Choroid plexus epithelial cell (primary cell): ENCODE measurements around the gene C1orf35.

ENCODE experiments used
- DNase-seq: peaks from one replicate; pipeline ENCODE4 v3.0.0-alpha.2; 2010; ENCODE audit warnings: low read depth
- H3K4me3 ChIP-seq: 2 replicates; pipeline ENCODE4 v1.5.1; 2011; ENCODE audit warnings: low read depth, mild to moderate bottlenecking, control low read depth, low read length, moderate library complexity
- TF ChIP-seq, protein P1 (sequence below): conservative IDR thresholded peaks from 2 replicates; pipeline ENCODE4 v1.5.1; 2011; ENCODE audit warnings: low read depth, mild to moderate bottlenecking, control low read depth, inconsistent platforms, low read length, moderate library complexity

The C1orf35 gene

DNA sequence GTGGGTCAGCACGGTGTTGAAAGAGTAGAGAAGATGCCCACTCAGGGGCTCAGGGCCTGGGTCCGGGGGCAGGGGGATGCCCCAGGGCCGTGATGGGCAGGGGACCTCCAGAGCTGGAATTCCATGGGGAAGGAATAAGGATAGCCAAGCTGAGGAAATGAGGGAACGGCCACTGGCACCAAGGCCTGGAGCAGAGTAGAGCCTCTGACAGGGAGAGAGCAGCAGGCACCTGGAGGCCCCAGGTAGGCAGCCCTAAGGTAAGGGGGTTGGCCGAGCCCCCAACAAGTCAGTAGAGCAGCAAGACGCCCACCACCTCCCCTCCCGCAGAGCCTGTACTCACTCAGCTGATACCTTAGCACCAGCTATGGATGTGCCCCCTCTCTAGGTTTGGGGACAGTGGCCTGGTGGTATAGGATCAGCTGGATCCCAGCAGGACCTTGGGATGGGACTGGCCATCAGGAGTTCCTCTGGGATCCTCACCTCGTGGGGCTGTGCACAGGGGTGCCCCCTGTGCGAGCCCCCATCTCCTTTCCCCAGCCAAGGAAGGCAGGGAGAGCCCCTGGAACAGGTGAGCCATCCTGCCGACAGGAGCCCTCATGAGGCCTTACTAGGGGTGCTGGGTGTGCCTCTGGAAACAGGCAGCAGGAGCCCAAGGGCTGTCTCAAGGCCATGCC lies 41.6 kb downstream of the C1orf35 start:
- TF ChIP-seq, protein P1, sequence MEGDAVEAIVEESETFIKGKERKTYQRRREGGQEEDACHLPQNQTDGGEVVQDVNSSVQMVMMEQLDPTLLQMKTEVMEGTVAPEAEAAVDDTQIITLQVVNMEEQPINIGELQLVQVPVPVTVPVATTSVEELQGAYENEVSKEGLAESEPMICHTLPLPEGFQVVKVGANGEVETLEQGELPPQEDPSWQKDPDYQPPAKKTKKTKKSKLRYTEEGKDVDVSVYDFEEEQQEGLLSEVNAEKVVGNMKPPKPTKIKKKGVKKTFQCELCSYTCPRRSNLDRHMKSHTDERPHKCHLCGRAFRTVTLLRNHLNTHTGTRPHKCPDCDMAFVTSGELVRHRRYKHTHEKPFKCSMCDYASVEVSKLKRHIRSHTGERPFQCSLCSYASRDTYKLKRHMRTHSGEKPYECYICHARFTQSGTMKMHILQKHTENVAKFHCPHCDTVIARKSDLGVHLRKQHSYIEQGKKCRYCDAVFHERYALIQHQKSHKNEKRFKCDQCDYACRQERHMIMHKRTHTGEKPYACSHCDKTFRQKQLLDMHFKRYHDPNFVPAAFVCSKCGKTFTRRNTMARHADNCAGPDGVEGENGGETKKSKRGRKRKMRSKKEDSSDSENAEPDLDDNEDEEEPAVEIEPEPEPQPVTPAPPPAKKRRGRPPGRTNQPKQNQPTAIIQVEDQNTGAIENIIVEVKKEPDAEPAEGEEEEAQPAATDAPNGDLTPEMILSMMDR, result no peak
- H3K4me3 ChIP-seq, result no peak overlapping the region
- no peak for DNase-seq

DNA sequence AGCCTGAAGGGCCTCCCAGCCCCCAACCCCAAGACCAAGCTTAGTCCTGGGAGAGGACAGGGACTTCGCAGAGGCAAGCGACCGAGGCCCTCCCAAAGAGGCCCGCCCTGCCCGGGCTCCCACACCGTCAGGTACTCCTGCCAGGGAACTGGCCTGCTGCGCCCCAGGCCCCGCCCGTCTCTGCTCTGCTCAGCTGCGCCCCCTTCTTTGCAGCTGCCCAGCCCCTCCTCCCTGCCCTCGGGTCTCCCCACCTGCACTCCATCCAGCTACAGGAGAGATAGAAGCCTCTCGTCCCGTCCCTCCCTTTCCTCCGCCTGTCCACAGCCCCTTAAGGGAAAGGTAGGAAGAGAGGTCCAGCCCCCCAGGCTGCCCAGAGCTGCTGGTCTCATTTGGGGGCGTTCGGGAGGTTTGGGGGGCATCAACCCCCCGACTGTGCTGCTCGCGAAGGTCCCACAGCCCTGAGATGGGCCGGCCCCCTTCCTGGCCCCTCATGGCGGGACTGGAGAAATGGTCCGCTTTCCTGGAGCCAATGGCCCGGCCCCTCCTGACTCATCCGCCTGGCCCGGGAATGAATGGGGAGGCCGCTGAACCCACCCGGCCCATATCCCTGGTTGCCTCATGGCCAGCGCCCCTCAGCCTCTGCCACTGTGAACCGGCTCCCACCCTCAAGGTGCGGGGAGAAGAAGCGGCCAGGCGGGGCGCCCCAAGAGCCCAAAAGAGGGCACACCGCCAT lies 42.5 kb downstream of the C1orf35 start:
- no peak overlapping the region for H3K4me3 ChIP-seq
- TF ChIP-seq, protein P1, result no peak
- DNase-seq, result no peak

DNA sequence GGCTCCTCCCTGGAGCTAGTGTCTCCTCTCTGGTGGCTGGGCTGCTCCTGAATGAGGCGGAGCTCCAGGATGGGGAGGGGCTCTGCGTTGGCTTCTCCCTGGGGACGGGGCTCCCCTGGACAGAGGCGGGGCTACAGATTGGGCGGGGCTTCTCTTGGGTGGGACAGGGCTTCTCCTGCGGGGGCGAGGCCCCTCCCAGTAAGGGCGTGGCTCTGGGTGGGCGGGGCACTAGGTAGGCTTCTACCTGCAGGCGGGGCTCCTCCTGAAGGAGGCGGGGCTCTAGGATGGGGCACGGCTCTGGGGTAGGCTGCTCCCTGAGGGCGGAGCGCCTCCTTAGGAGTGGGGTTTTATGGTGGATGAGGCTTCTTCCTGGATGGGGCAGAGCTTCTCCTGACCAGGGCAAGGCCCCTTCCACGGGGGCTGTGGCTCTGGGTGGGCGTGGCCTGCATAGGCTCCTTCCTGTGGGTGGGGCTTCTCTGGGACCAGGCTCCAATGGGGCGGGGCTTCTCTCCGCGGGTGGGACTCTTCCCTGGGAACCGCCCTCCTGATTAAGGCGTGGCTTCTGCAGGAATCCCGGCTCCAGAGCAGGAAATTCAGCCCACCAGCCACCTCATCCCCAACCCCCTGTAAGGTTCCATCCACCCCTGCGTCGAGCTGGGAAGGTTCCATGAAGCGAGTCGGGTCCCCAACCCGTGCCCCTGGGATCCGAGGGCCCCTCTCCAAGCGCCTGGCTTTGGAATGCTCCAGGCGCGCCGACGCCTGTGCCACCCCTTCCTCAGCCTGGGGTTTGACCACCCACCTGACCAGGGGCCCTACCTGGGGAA lies 43.3 kb downstream of the C1orf35 start:
- H3K4me3 ChIP-seq, result no peak overlapping the region
- no peak for DNase-seq
- TF ChIP-seq, protein P1, result no peak

DNA sequence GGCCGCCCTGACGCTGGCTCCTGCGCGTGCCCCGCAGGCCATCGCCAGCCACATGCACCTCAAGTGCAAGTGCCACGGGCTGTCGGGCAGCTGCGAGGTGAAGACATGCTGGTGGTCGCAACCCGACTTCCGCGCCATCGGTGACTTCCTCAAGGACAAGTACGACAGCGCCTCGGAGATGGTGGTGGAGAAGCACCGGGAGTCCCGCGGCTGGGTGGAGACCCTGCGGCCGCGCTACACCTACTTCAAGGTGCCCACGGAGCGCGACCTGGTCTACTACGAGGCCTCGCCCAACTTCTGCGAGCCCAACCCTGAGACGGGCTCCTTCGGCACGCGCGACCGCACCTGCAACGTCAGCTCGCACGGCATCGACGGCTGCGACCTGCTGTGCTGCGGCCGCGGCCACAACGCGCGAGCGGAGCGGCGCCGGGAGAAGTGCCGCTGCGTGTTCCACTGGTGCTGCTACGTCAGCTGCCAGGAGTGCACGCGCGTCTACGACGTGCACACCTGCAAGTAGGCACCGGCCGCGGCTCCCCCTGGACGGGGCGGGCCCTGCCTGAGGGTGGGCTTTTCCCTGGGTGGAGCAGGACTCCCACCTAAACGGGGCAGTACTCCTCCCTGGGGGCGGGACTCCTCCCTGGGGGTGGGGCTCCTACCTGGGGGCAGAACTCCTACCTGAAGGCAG lies 44.0 kb downstream of the C1orf35 start:
- DNase-seq, result no peak
- no peak overlapping the region for H3K4me3 ChIP-seq
- TF ChIP-seq, protein P1, result no peak

DNA sequence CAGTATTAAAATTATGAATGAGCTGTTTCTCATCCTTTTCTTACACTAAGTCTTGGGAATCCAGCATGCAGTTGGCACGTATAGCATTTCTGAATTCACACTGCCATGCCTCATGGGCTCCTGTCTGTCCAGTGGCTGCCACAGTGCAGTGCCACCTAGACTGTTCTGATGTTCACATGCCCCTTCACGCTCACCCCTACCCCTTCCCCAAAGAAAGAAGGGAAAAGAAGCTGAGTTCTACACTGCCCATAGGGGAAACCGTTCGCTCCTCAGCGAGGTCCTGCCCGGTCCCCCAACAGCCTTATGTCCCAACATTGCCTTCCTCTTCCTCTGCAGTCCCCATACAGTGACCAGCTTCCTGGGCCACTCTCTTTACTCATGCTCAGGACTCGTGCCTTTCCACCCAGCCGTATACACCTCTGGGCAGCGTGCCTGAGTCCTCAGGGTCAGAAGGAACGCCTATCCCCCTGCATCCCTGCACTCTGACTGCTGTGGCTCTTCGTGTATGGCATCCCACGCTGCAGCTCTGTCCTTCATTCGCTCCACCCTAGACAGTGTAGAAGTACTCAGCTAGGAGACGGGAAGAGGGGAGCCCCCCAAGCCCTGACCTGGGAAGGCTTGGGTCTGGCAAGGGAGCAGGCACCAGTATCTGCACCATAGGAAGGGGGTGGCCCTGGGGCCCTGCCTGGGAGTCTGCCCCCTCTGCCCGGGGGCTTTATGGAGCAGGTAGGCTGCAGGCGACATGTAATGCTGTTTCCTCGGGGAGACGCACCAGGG lies 44.8 kb downstream of the C1orf35 start:
- no peak overlapping the region for H3K4me3 ChIP-seq
- no peak for DNase-seq
- TF ChIP-seq, protein P1, result no peak
